CD4-positive, alpha-beta memory T cell (primary cell): ENCODE measurements around the gene ZXDC. TPM values are rescaled to one million over a fixed set of nuclear protein-coding genes. Genes with fewer than 3 reads are reported as not detected.

ENCODE experiments used
- CTCF ChIA-PET: fragments of 350-600 bp; sonication (Branson Sonifier 250); formaldehyde crosslinking; loops from one replicate; lab custom pipeline; 2021; ENCODE audit warnings: inconsistent platforms; ENCODE audit not compliant: partially characterized antibody; lab: Charles Lee
- POLR2A ChIA-PET: fragments of 350-600 bp; sonication (Branson Sonifier 250); formaldehyde crosslinking; loops from one replicate; lab custom pipeline; 2021; ENCODE audit not compliant: partially characterized antibody; lab: Charles Lee
- DNase-seq, 5 donors: peaks; one replicate each; pipeline versions ENCODE4 v3.0.0 to v3.0.0-alpha.2; 2020 to 2022; ENCODE audit warnings: mixed read lengths in 1 of 5
- H3K27ac ChIP-seq: one replicate; pipeline ENCODE4 v1.7.0; 2013; ENCODE audit warnings: low read depth, low read length
- H3K27me3 ChIP-seq: 2 replicates; pipeline ENCODE4 v1.7.0; 2013; ENCODE audit warnings: mild to moderate bottlenecking, low read length, moderate library complexity; ENCODE audit not compliant: insufficient read depth
- H3K36me3 ChIP-seq: 2 replicates; pipeline ENCODE4 v1.7.0; 2013; ENCODE audit warnings: mild to moderate bottlenecking, low read length, moderate library complexity; ENCODE audit not compliant: insufficient read depth
- H3K4me1 ChIP-seq: 2 replicates; pipeline ENCODE4 v1.7.0; 2013; ENCODE audit warnings: mild to moderate bottlenecking, low read length, moderate library complexity; ENCODE audit not compliant: insufficient read depth
- H3K4me3 ChIP-seq, 2 donors: one replicate each; pipeline ENCODE4 v1.7.0; 2013; ENCODE audit warnings: low read length in 2 of 2, mild to moderate bottlenecking in 1 of 2
- H3K9me3 ChIP-seq, 2 donors: one replicate each; pipeline ENCODE4 v1.7.0; 2013; ENCODE audit warnings: low read length in 2 of 2, control low read depth in 1 of 2; ENCODE audit not compliant: control insufficient read depth in 1 of 2
- H3K27ac Mint-ChIP-seq, 7 donors: one replicate each; pipeline ENCODE4 v1.8.0; 2020 to 2021; ENCODE audit warnings: mixed read lengths in 7 of 7, mild to moderate bottlenecking in 6 of 7, inconsistent platforms in 3 of 7, moderate library complexity in 3 of 7
- H3K27me3 Mint-ChIP-seq, 2 donors: one replicate each; pipeline ENCODE4 v1.8.0; 2020 to 2021; ENCODE audit warnings: mixed read lengths in 2 of 2
- H3K36me3 Mint-ChIP-seq, 2 donors: one replicate each; pipeline ENCODE4 v1.8.0; 2020 to 2021; ENCODE audit warnings: mixed read lengths in 2 of 2, inconsistent platforms in 1 of 2, mild to moderate bottlenecking in 1 of 2
- H3K4me1 Mint-ChIP-seq, 4 donors: one replicate each; pipeline ENCODE4 v1.8.0; 2020 to 2021; ENCODE audit warnings: mixed read lengths in 4 of 4, mild to moderate bottlenecking in 1 of 4
- H3K4me3 Mint-ChIP-seq, 8 donors: one replicate each; pipeline ENCODE4 v1.8.0; 2020 to 2021; ENCODE audit warnings: mixed read lengths in 8 of 8, mild to moderate bottlenecking in 7 of 8, moderate library complexity in 6 of 8, inconsistent platforms in 3 of 8
- H3K9me3 Mint-ChIP-seq, 8 donors: one replicate each; pipeline ENCODE4 v1.8.0; 2020 to 2021; ENCODE audit warnings: mixed read lengths in 8 of 8, mild to moderate bottlenecking in 5 of 8, inconsistent platforms in 3 of 8, moderate library complexity in 1 of 8
- intact Hi-C: fragments of 100-400 bp; cut with micrococcal nuclease; formaldehyde crosslinking; loops from one replicate; pipeline ENCODE4 v1.15.1; 2023
- polyA plus RNA-seq, 2 donors: library from polyadenylated mRNA; unstranded; fragments of 300-500 nt; fragmentation: Illumina TruSeq; gene quantifications; one replicate each; pipeline ENCODE4 v1.2.3, GENCODE V29; 2021
- total RNA-seq, 2 experiments: library from RNA; stranded (reverse); gene quantifications; one replicate each; pipeline ENCODE4 v1.2.3, GENCODE V29; 2021

Gene ZXDC
- total and polyA plus RNA-seq, 4 experiments from 2014 or later, result 10.3 to 66.3 (median 42.9) TPM

- Histone ChIP-seq H3K27ac (no peak overlapping the region), H3K4me1 (no peaks in the 10 kb centered on the region), H3K36me3 (peaks cover 6% of the 10 kb centered on the region), H3K4me3 (no peak overlapping the region), H3K27me3 (no peaks in the 10 kb centered on the region), H3K9me3 (no peaks in the 10 kb centered on the region)
- intact Hi-C loops, result no loop called here
- H3K4me3 Mint-ChIP-seq, result no peak overlapping the region
- ChIA-PET POLR2A (no interaction called here), CTCF (no interaction called here)
- H3K27ac Mint-ChIP-seq, result peak overlapping the region in 1 of 7 donors; percentile 3
- DNase-seq, result no peak
- no peaks in the 10 kb centered on the region for H3K9me3 Mint-ChIP-seq
- peaks cover 12 to 59% of the 10 kb centered on the region in 2 donors for H3K36me3 Mint-ChIP-seq
- no peaks in the 10 kb centered on the region for H3K27me3 Mint-ChIP-seq
- peaks cover 0 to 3% (median 0%) of the 10 kb centered on the region in 4 donors for H3K4me1 Mint-ChIP-seq
Observed at GRCh38 chr3:126446301-126446700, 29.4 kb downstream of the ZXDC start.

- Histone ChIP-seq H3K9me3 (no peaks in the 10 kb centered on the region), H3K4me3 (no peak overlapping the region), H3K27me3 (no peaks in the 10 kb centered on the region), H3K36me3 (peaks cover 4% of the 10 kb centered on the region), H3K4me1 (no peaks in the 10 kb centered on the region), H3K27ac (no peak overlapping the region)
- no peaks in the 10 kb centered on the region for H3K9me3 Mint-ChIP-seq
- intact Hi-C loops, result no loop called here
- DNase-seq, result no peak
- no peak overlapping the region for H3K4me3 Mint-ChIP-seq
- peak overlapping the region in 1 of 7 donors; percentile 31 for H3K27ac Mint-ChIP-seq
- H3K27me3 Mint-ChIP-seq, result no peaks in the 10 kb centered on the region
- POLR2A ChIA-PET, result no interaction called here
- H3K36me3 Mint-ChIP-seq, result peaks cover 11 to 59% of the 10 kb centered on the region in 2 donors
- CTCF ChIA-PET, result no interaction called here
- H3K4me1 Mint-ChIP-seq, result peaks cover 0 to 3% (median 0%) of the 10 kb centered on the region in 4 donors
Observed at GRCh38 chr3:126445506-126445905, 30.2 kb downstream of the ZXDC start.

- intact Hi-C loops, result no loop called here
- peak overlapping the region in 1 of 7 donors; percentile 36 for H3K27ac Mint-ChIP-seq
- no peaks in the 10 kb centered on the region for H3K9me3 ChIP-seq
- no peak overlapping the region for H3K4me3 Mint-ChIP-seq
- H3K36me3 Mint-ChIP-seq, result peaks cover 22 to 62% of the 10 kb centered on the region in 2 donors
- ChIA-PET CTCF (no interaction called here), POLR2A (no interaction called here)
- no peak for DNase-seq
- H3K27me3 ChIP-seq, result no peaks in the 10 kb centered on the region
- H3K27me3 Mint-ChIP-seq, result no peaks in the 10 kb centered on the region
- H3K36me3 ChIP-seq, result peaks cover 15% of the 10 kb centered on the region
- H3K9me3 Mint-ChIP-seq, result no peaks in the 10 kb centered on the region
- H3K27ac ChIP-seq, result no peak overlapping the region
- no peak overlapping the region for H3K4me3 ChIP-seq
- no peaks in the 10 kb centered on the region for H3K4me1 ChIP-seq
- H3K4me1 Mint-ChIP-seq, result peaks cover 0 to 3% (median 0%) of the 10 kb centered on the region in 4 donors
Observed at GRCh38 chr3:126442856-126443242, 32.8 kb downstream of the ZXDC start.

GRCh38 chr3:126442094-126442855, 33.4 kb downstream of the ZXDC start:
- no peaks in the 10 kb centered on the region for H3K27me3 Mint-ChIP-seq
- DNase-seq, result no peak
- intact Hi-C loops, result no loop called here
- Histone ChIP-seq H3K4me1 (no peaks in the 10 kb centered on the region), H3K27ac (no peak overlapping the region), H3K27me3 (no peaks in the 10 kb centered on the region), H3K4me3 (no peak overlapping the region), H3K9me3 (no peaks in the 10 kb centered on the region), H3K36me3 (peaks cover 18% of the 10 kb centered on the region)
- no peak overlapping the region for H3K27ac Mint-ChIP-seq
- POLR2A ChIA-PET, result no interaction called here
- peaks cover 28 to 63% of the 10 kb centered on the region in 2 donors for H3K36me3 Mint-ChIP-seq
- H3K4me3 Mint-ChIP-seq, result no peak overlapping the region
- CTCF ChIA-PET, result no interaction called here
- H3K9me3 Mint-ChIP-seq, result no peaks in the 10 kb centered on the region
- H3K4me1 Mint-ChIP-seq, result peaks cover 0 to 3% (median 0%) of the 10 kb centered on the region in 4 donors

GRCh38 chr3:126441256-126441880, 34.3 kb downstream of the ZXDC start:
- H3K4me1 Mint-ChIP-seq, result no peaks in the 10 kb centered on the region
- H3K9me3 Mint-ChIP-seq, result no peaks in the 10 kb centered on the region
- Histone ChIP-seq H3K27ac (no peak overlapping the region), H3K36me3 (peaks cover 26% of the 10 kb centered on the region), H3K27me3 (no peaks in the 10 kb centered on the region), H3K4me1 (no peaks in the 10 kb centered on the region), H3K9me3 (no peaks in the 10 kb centered on the region), H3K4me3 (no peak overlapping the region)
- no peaks in the 10 kb centered on the region for H3K27me3 Mint-ChIP-seq
- intact Hi-C loops, result no loop called here
- no peak for DNase-seq
- H3K4me3 Mint-ChIP-seq, result no peak overlapping the region
- ChIA-PET CTCF (no interaction called here), POLR2A (no interaction called here)
- peaks cover 37 to 67% of the 10 kb centered on the region in 2 donors for H3K36me3 Mint-ChIP-seq
- peak overlapping the region in 1 of 7 donors; percentile 52 for H3K27ac Mint-ChIP-seq

- Mint-ChIP-seq H3K27me3 (no peaks in the 10 kb centered on the region), H3K27ac (no peak overlapping the region), H3K36me3 (peaks cover 39 to 66% of the 10 kb centered on the region in 2 donors), H3K4me3 (no peak overlapping the region), H3K9me3 (no peaks in the 10 kb centered on the region), H3K4me1 (no peaks in the 10 kb centered on the region)
- Histone ChIP-seq H3K4me1 (no peaks in the 10 kb centered on the region), H3K27me3 (no peaks in the 10 kb centered on the region), H3K9me3 (no peaks in the 10 kb centered on the region), H3K36me3 (peaks cover 28% of the 10 kb centered on the region), H3K27ac (no peak overlapping the region), H3K4me3 (no peak overlapping the region)
- intact Hi-C loops, result no loop called here
- ChIA-PET CTCF (no interaction called here), POLR2A (no interaction called here)
- no peak for DNase-seq
Observed at GRCh38 chr3:126440709-126440995, 35.0 kb downstream of the ZXDC start.

- CTCF ChIA-PET, result no interaction called here
- DNase-seq, result no peak
Observed at GRCh38 chr3:126439968-126440708, 35.6 kb downstream of the ZXDC start.

More at GRCh38 chr3:126439968-126440708, 35.6 kb downstream of the ZXDC start:
- Histone ChIP-seq H3K9me3 (no peaks in the 10 kb centered on the region), H3K36me3 (peaks cover 28% of the 10 kb centered on the region), H3K27ac (no peak overlapping the region), H3K4me1 (no peaks in the 10 kb centered on the region), H3K4me3 (no peak overlapping the region), H3K27me3 (no peaks in the 10 kb centered on the region)
- intact Hi-C loops, result no loop called here
- H3K27ac Mint-ChIP-seq, result peak overlapping the region in 1 of 7 donors; percentile 65
- peaks cover 40 to 65% of the 10 kb centered on the region in 2 donors for H3K36me3 Mint-ChIP-seq
- no peaks in the 10 kb centered on the region for H3K4me1 Mint-ChIP-seq
- H3K4me3 Mint-ChIP-seq, result no peak overlapping the region
- POLR2A ChIA-PET, result no interaction called here
- H3K9me3 Mint-ChIP-seq, result no peaks in the 10 kb centered on the region
- H3K27me3 Mint-ChIP-seq, result no peaks in the 10 kb centered on the region
